Measurements from ENCODE around the gene DUSP28. TPM values are rescaled to one million over a fixed set of nuclear protein-coding genes. Genes with fewer than 3 reads are reported as not detected.

Gene DUSP28
- total and polyA plus RNA-seq, 2 donors (not counting 1 experiment from before 2014, with no cell fraction given) = 19.0 to 19.1 TPM

GRCh38 chr2:240578488-240578887 is 18.3 kb downstream of the DUSP28 start:
- ATAC-seq (ENCODE audit: low read depth) = no peak
- H3K9me3 ChIP-seq (ENCODE audit: control extremely low read depth in 1 of 3, control insufficient read depth in 2 of 3, insufficient read depth in 1 of 3, low read length in 2 of 3) = peaks cover 0 to 5% (median 0%) of the 10 kb centered on the region in 3 donors
- no peak overlapping the region for H3K4me3 Mint-ChIP-seq
- no peak overlapping the region for H3K4me2 ChIP-seq (replicated peaks; ENCODE audit: low read depth, low read length, poor library complexity, severe bottlenecking)
- WGBS (ENCODE audit: insufficient coverage) = 96% methylated on average over 7 of the region's 8 CpGs
- H3K27ac Mint-ChIP-seq = no peak overlapping the region
- no peak overlapping the region for H3K9ac ChIP-seq (ENCODE audit: low read length)
- H3K36me3 ChIP-seq (replicated peaks in 1 of 2; ENCODE audit: control extremely low read depth in 1 of 2, control insufficient read depth in 1 of 2, extremely low read depth in 1 of 2, insufficient read depth in 2 of 2, low read length in 1 of 2) = peaks cover 0 to 48% of the 10 kb centered on the region in 2 experiments
- no peak overlapping the region for H2AFZ ChIP-seq (ENCODE audit: insufficient read depth, low read depth, low read length, poor library complexity, severe bottlenecking)
- H3K27me3 ChIP-seq (replicated peaks in 1 of 4; ENCODE audit: control extremely low read depth in 1 of 4, control insufficient read depth in 3 of 4, insufficient read depth in 4 of 4, low read length in 3 of 4) = no peaks in the 10 kb centered on the region
- peaks cover 90% of the 10 kb centered on the region for H4K20me1 ChIP-seq (ENCODE audit: control insufficient read depth, insufficient read depth, low read length, poor library complexity, severe bottlenecking)
- POLR2A ChIA-PET = interaction anchor here (1.1 kb wide), 1 partner anchor 13 kb away, joined by 4 read pairs; no protein-coding TSS in a partner anchor
- intact Hi-C loops (cut with micrococcal nuclease) = no loop called here
- peaks cover 0 to 12% of the 10 kb centered on the region in 2 donors for H3K4me1 ChIP-seq (ENCODE audit: control insufficient read depth in 2 of 2, insufficient read depth in 2 of 2, low read length in 2 of 2)
- H3K27me3 Mint-ChIP-seq = no peaks in the 10 kb centered on the region
- no peaks in the 10 kb centered on the region for H3K9me3 Mint-ChIP-seq (ENCODE audit: insufficient read depth)
- TF ChIP-seq CTCF (IDR thresholded peaks at IDR 0.05) (no peak), EZH2 (IDR thresholded peaks at IDR 0.05; ENCODE audit: borderline replicate concordance, insufficient read depth, low read depth, low read length, poor library complexity, severe bottlenecking) (no peak)
- no peak overlapping the region for H3K27ac ChIP-seq (ENCODE audit: low read length in 2 of 2)
- H3K79me2 ChIP-seq (ENCODE audit: control insufficient read depth, insufficient read depth, low read length) = peaks cover 62% of the 10 kb centered on the region
- DNase-seq = no peak
- H3K4me3 ChIP-seq (ENCODE audit: control extremely low read depth in 1 of 5, extremely low read depth in 1 of 5, insufficient read depth in 1 of 5, low read depth in 2 of 5, low read length in 4 of 5) = no peak overlapping the region
- H3K4me1 Mint-ChIP-seq = peaks cover 27% of the 10 kb centered on the region
- CTCF ChIA-PET = no interaction called here

GRCh38 chr2:240579071-240579762 is 19.1 kb downstream of the DUSP28 start:
- Mint-ChIP-seq H3K9me3 (ENCODE audit: insufficient read depth) (no peaks in the 10 kb centered on the region), H3K27me3 (no peaks in the 10 kb centered on the region), H3K4me3 (no peak overlapping the region), H3K4me1 (peaks cover 32% of the 10 kb centered on the region), H3K27ac (peak overlapping the region; percentile 70)
- ChIA-PET POLR2A (interaction anchor here (1.1 kb wide), 1 partner anchor 13 kb away, joined by 4 read pairs; no protein-coding TSS in a partner anchor), CTCF (interaction anchor here (1.3 to 1.7 kb wide), 3 partner anchors 13 to 65 kb away, joined by 6 to 15 read pairs (median 10); no protein-coding TSS in a partner anchor)
- intact Hi-C loops (cut with micrococcal nuclease) = no loop called here
- Histone ChIP-seq H3K9me3 (ENCODE audit: control extremely low read depth in 1 of 3, control insufficient read depth in 2 of 3, insufficient read depth in 1 of 3, low read length in 2 of 3) (peaks cover 0 to 5% (median 0%) of the 10 kb centered on the region in 3 donors), H3K4me2 (replicated peaks; ENCODE audit: low read depth, low read length, poor library complexity, severe bottlenecking) (peak overlapping the region; percentile 12), H3K4me3 (ENCODE audit: control extremely low read depth in 1 of 5, extremely low read depth in 1 of 5, insufficient read depth in 1 of 5, low read depth in 2 of 5, low read length in 4 of 5) (no peak overlapping the region), H3K36me3 (replicated peaks in 1 of 2; ENCODE audit: control extremely low read depth in 1 of 2, control insufficient read depth in 1 of 2, extremely low read depth in 1 of 2, insufficient read depth in 2 of 2, low read length in 1 of 2) (peaks cover 0 to 42% of the 10 kb centered on the region in 2 experiments), H3K79me2 (ENCODE audit: control insufficient read depth, insufficient read depth, low read length) (peaks cover 64% of the 10 kb centered on the region), H2AFZ (ENCODE audit: insufficient read depth, low read depth, low read length, poor library complexity, severe bottlenecking) (no peak overlapping the region), H3K27ac (ENCODE audit: low read length in 2 of 2) (no peak overlapping the region), H3K9ac (ENCODE audit: low read length) (no peak overlapping the region), H3K4me1 (ENCODE audit: control insufficient read depth in 2 of 2, insufficient read depth in 2 of 2, low read length in 2 of 2) (peaks cover under 1 to 19% of the 10 kb centered on the region in 2 donors), H4K20me1 (ENCODE audit: control insufficient read depth, insufficient read depth, low read length, poor library complexity, severe bottlenecking) (peaks cover 92% of the 10 kb centered on the region), H3K27me3 (replicated peaks in 1 of 4; ENCODE audit: control extremely low read depth in 1 of 4, control insufficient read depth in 3 of 4, insufficient read depth in 4 of 4, low read length in 3 of 4) (no peaks in the 10 kb centered on the region)
- ATAC-seq (ENCODE audit: low read depth) (no peak), DNase-seq (no peak)
- TF ChIP-seq EZH2 (IDR thresholded peaks at IDR 0.05; ENCODE audit: borderline replicate concordance, insufficient read depth, low read depth, low read length, poor library complexity, severe bottlenecking) (no peak), CTCF (IDR thresholded peaks at IDR 0.05) (no peak)
- 98% methylated on average over 10 of the region's 12 CpGs for WGBS (ENCODE audit: insufficient coverage)

Measured in B cell (primary cell).